Activated T-cell treated with anti-CD3 and anti-CD28 coated beads for 4 hours (primary cell): ENCODE results near the gene PKNOX2.

Experiments
- DNase-seq: peaks from one replicate; pipeline ENCODE4 v3.0.0-alpha.2; 2020

The PKNOX2 gene

GRCh38 chr11:125393331-125393730, 228.8 kb downstream of the PKNOX2 start:
- no peak for DNase-seq

- DNase-seq, result no peak
These were observed 229.7 kb downstream of the PKNOX2 start for GRCh38 chr11:125394296-125394695.

GRCh38 chr11:125397421-125397820, 232.9 kb downstream of the PKNOX2 start:
- no peak for DNase-seq

GRCh38 chr11:125398475-125398874, 233.9 kb downstream of the PKNOX2 start:
- no peak for DNase-seq

- DNase-seq, result no peak
These were observed 234.6 kb downstream of the PKNOX2 start for GRCh38 chr11:125398994-125399640.

- no peak for DNase-seq
These were observed 235.4 kb downstream of the PKNOX2 start for GRCh38 chr11:125399945-125400344.

GRCh38 chr11:125401235-125401634, 236.7 kb downstream of the PKNOX2 start:
- DNase-seq, result no peak

GRCh38 chr11:125401746-125402145, 237.2 kb downstream of the PKNOX2 start:
- no peak for DNase-seq

- DNase-seq, result no peak
These were observed 237.9 kb downstream of the PKNOX2 start for GRCh38 chr11:125402435-125402834.

GRCh38 chr11:125404157-125404810, 239.7 kb downstream of the PKNOX2 start:
- no peak for DNase-seq

GRCh38 chr11:125404811-125405790, 240.6 kb downstream of the PKNOX2 start:
- peak; percentile 64 for DNase-seq

GRCh38 chr11:125407046-125407445, 242.5 kb downstream of the PKNOX2 start:
- DNase-seq, result no peak

- no peak for DNase-seq
These were observed 243.8 kb downstream of the PKNOX2 start for GRCh38 chr11:125408311-125408711.

- DNase-seq, result no peak
These were observed 245.5 kb downstream of the PKNOX2 start for GRCh38 chr11:125410091-125410490.

GRCh38 chr11:125412177-125412496, 247.6 kb downstream of the PKNOX2 start:
- no peak for DNase-seq

GRCh38 chr11:125412509-125412908, 248.0 kb downstream of the PKNOX2 start:
- DNase-seq, result no peak

- DNase-seq, result no peak
These were observed 248.7 kb downstream of the PKNOX2 start for GRCh38 chr11:125413226-125413625.

- no peak for DNase-seq
These were observed 249.6 kb downstream of the PKNOX2 start for GRCh38 chr11:125414121-125414520.

GRCh38 chr11:125416981-125417935, 252.7 kb downstream of the PKNOX2 start:
- DNase-seq, result no peak

- no peak for DNase-seq
These were observed 253.8 kb downstream of the PKNOX2 start for GRCh38 chr11:125418396-125418795.

- no peak for DNase-seq
These were observed 258.1 kb downstream of the PKNOX2 start for GRCh38 chr11:125422681-125423080.

- no peak for DNase-seq
These were observed 258.8 kb downstream of the PKNOX2 start for GRCh38 chr11:125423247-125423849.
